ENCODE data around the gene PSAPL1.

Gene PSAPL1

GRCh38 chr4:7383266-7383665 lies 51.5 kb downstream of the PSAPL1 start:
- no peak for DNase-seq (ENCODE audit: low read depth in 2 of 2, low spot score in 1 of 2)

DNA sequence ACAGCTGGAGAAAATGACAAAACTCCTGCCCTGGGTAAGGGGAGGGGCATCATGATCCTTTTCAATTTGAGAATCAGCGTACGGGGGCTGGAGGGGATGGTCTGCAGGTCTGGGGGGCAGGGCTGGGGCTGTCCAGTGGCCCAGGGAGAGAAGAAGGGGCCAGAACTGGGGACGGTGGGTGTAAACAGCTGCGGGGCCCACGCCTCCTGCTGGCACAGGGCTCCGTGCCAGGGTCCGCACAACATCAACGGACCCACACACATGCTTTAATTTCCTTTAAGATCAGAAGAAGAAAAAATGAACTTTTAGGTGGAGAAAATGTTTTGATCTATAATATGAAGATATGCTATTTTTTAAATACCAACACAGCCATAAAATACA lies 52.1 kb downstream of the PSAPL1 start:
- DNase-seq (ENCODE audit: low read depth in 2 of 2, low spot score in 1 of 2): no peak

DNA sequence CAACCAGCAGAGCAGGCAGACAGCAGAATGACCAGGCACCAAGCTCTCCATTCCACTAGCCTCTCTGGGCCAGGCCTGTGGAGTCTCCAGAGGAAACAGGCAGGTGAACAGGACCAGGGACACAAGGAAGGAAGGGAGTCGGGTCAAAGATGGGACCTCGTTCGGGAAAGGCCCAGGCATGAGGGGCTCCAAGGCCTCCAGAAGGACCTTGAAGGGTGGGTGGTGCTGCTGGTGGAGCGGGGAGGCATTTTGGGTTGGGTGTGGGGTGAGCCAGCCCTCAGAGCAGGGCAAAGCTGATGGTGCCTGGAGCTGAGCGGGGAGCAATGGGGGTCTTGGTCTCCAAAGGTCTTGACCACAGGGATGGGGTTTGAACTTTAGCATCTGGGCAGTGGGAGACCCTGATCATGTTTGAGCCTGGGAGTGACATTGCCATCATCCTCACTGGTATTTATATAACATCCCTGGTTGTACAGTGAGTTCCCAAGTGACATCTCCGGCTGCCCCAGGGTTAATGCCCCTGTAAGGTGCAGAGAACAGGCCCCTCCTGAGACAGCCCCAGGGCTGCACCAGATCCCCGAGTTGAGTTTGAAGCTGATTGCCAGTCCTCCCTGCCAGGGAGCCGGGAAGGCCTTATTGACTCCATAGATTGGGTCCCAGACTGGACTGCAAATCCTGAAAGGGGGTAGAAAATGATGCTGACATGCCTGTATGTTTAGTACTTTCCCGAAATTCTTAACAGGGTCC lies 52.7 kb downstream of the PSAPL1 start:
- DNase-seq (ENCODE audit: low read depth in 2 of 2, low spot score in 1 of 2): no peak

GRCh38 chr4:7381221-7381889 lies 53.4 kb downstream of the PSAPL1 start:
- no peak for DNase-seq (ENCODE audit: low read depth in 2 of 2, low spot score in 1 of 2)
